Activated naive CD4-positive, alpha-beta T cell treated with anti-CD3 and anti-CD28 coated beads, Interleukin-2, amount 50 U/mL, for 72 hours (primary cell): ENCODE results near the gene CPZ. TPM values are rescaled to one million over a fixed set of nuclear protein-coding genes. Genes with fewer than 3 reads are reported as not detected.

Source experiments
- ATAC-seq, 2 donors: fragments of 150-1000 bp; cut with Tn5 transposase; 2 replicates each; pipeline ENCODE4 v1.10.0; 2021; ENCODE audit warnings: mild to moderate bottlenecking in 2 of 2, moderate library complexity in 2 of 2
- DNase-seq, 2 donors: peaks; one replicate each; pipeline ENCODE4 v3.0.0; 2021 to 2022; ENCODE audit warnings: low spot score in 2 of 2
- H3K27ac Mint-ChIP-seq, 2 donors: one replicate each; pipeline ENCODE4 v1.8.0; 2022; ENCODE audit warnings: mild to moderate bottlenecking in 2 of 2, mixed read lengths in 2 of 2
- H3K36me3 Mint-ChIP-seq, 2 donors: one replicate each; pipeline ENCODE4 v1.8.0; 2022; ENCODE audit warnings: mixed read lengths in 2 of 2
- H3K9me3 Mint-ChIP-seq, 2 donors: one replicate each; pipeline ENCODE4 v1.8.0; 2022; ENCODE audit warnings: mixed read lengths in 2 of 2
- total RNA-seq, 2 donors: library from RNA; stranded (reverse); gene quantifications; one replicate each; pipeline ENCODE4 v1.2.3, GENCODE V29; 2022

The CPZ gene
- total RNA-seq, 2 donors from 2014 or later: not detected

GRCh38 chr4:8586671-8587468 lies 5.7 kb upstream of the CPZ start:
- Mint-ChIP-seq H3K36me3 (no peaks in the 10 kb centered on the region), H3K27ac (no peak overlapping the region), H3K9me3 (no peaks in the 10 kb centered on the region)
- no peak for DNase-seq
- ATAC-seq: no peak

DNA sequence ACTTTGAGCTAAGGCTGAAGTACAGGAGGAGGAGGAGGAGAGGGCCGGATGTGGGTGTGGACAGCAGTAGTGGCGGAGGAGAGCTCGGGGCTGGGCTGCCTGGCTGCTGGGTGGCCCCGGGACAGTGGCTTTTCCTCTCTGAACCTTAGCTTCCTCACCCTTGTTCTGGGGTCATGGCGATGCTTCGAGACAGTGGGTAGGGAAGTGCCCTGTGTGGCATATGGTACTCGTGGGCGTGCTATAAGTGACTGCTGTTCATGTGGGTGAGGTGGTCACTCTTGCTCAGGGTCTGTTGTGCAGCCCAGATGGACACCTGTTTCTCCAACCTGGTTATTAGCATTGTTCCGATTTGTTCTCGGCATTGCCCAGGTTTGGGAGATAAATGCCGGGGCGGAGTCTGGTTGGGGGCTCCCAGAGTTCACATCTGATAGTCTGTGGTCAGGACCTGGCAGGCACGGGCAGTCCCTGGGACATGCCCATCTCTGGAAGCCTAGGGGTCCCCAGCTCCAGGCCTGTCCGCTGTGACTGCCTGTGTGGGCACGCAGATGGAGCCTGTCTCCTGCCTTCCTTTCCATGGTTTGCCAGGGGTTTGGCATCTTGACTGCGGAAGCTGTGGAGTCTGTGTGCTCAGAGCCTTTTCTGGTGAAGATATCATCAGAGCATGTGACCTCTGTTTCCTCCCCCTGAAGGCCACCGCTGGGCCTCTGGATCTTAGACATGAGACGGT lies 4.9 kb upstream of the CPZ start:
- DNase-seq (no peak), ATAC-seq (no peak)
- H3K9me3 Mint-ChIP-seq: no peaks in the 10 kb centered on the region
- H3K36me3 Mint-ChIP-seq: no peaks in the 10 kb centered on the region
- no peak overlapping the region for H3K27ac Mint-ChIP-seq

- no peak for DNase-seq
- H3K9me3 Mint-ChIP-seq: no peaks in the 10 kb centered on the region
- H3K36me3 Mint-ChIP-seq: no peaks in the 10 kb centered on the region
- no peak overlapping the region for H3K27ac Mint-ChIP-seq
- no peak for ATAC-seq
These were observed 4.4 kb upstream of the CPZ start for GRCh38 chr4:8588196-8588470.

GRCh38 chr4:8589336-8589735 lies 3.2 kb upstream of the CPZ start:
- ATAC-seq (no peak), DNase-seq (no peak)
- Mint-ChIP-seq H3K36me3 (no peaks in the 10 kb centered on the region), H3K9me3 (no peaks in the 10 kb centered on the region), H3K27ac (no peak overlapping the region)

- ATAC-seq (no peak), DNase-seq (no peak)
- H3K36me3 Mint-ChIP-seq: no peaks in the 10 kb centered on the region
- no peak overlapping the region for H3K27ac Mint-ChIP-seq
- no peaks in the 10 kb centered on the region for H3K9me3 Mint-ChIP-seq
These were observed 2.6 kb upstream of the CPZ start for GRCh38 chr4:8589823-8590545.

- DNase-seq: no peak
- Mint-ChIP-seq H3K27ac (no peak overlapping the region), H3K9me3 (no peaks in the 10 kb centered on the region), H3K36me3 (no peaks in the 10 kb centered on the region)
- no peak for ATAC-seq
These were observed 2.1 kb upstream of the CPZ start for GRCh38 chr4:8590546-8590880.

DNA sequence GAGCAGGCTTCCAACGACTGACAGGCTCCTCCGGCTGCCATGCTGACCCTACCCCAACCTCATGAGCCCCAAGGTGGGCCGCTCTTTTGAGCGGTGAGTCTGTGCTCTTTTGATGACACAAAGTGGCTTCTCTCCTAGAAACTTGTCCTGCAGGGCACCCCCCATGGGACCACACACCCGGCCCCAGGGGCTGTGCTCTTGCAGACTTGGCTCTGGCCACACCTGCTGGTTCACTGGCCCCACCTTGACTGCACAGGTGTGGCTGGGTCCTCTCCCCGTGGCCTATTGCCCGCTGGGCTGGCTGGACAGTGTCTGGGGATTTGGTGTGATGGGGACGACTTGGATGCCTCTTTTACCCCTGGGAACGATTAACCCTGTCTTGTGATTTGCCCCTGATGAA lies 1.5 kb upstream of the CPZ start:
- H3K27ac Mint-ChIP-seq: no peak overlapping the region
- ATAC-seq (no peak), DNase-seq (no peak)
- no peaks in the 10 kb centered on the region for H3K9me3 Mint-ChIP-seq
- H3K36me3 Mint-ChIP-seq: no peaks in the 10 kb centered on the region

DNA sequence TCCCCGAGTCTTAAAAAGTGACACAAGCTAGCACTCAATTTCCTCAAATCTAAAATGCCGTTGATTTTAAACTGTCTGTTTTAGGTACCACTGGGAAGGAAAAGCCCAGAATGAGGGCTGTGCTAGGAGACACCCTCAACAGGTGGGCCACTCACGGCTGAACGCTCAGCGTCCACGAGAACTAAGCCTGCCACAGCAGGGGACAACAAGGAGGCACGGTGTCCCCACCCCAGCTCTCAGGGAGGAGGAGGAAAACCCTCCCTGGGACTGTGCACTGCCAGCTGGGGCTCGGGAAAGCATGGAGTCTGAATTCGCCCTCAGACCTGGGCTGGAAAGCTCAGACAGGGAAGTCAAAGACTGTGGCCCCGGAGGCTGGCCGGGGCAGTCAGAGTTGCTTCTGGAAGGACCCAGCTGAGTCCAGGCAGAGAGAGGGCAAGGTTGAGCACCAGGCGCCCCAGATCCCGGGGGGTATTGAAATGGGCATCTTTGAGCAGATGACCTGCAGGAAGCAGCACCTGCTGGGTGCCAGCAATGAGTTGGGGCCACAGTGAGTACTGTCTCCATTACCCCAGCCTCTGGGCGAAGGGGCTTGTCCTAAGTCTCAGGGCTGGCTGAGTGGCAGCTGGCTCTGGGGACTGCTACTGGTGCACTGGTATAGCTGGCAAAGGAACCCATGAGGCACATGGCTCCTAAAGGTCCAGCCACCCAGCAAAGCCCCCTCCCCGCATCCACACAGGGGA lies 769 bp upstream of the CPZ start:
- Mint-ChIP-seq H3K36me3 (no peaks in the 10 kb centered on the region), H3K9me3 (no peaks in the 10 kb centered on the region), H3K27ac (no peak overlapping the region)
- DNase-seq (no peak), ATAC-seq (no peak)

DNA sequence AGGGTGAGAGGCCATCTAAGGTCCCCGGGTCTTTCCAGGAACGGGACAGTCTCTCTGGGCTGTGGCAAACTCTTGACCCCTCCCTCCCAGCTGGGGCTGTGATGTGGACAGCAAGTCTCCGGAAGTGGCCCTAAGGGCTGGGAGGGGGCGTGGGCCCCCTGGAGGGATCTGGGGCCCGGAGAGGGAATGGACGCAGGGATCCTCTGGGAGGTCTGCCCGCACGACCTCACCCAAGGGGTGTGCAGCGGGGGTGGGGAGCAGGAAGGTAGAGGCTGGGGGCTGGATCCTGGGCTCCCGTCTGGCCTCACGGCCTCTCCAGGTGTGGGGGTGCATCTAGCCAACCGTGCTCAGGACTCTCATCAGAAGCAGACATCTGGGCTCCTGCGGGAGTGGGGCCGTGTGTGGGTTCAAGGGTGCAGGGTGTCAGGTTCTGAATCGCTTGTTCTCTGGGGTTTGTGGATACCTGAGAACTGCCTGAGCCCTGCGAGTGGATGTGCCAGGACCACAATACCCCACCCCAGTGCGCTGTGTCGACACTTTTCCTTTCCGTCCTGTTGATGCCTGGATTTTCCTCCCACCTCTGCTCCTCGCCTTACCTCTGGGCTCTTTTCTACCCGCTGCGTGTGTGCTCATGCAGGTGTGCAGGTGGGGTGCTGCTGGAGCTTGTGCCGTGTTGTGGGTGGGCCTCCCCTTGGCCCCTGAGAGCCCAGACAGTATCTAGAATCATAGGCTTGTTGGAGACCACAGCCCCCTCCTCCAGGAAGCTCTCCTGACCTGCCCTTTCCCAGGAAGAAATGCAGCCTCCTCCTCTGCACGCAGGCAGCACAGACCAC lies 915 bp downstream of the CPZ start:
- Mint-ChIP-seq H3K36me3 (no peaks in the 10 kb centered on the region), H3K27ac (no peak overlapping the region)
- DNase-seq: no peak

DNA sequence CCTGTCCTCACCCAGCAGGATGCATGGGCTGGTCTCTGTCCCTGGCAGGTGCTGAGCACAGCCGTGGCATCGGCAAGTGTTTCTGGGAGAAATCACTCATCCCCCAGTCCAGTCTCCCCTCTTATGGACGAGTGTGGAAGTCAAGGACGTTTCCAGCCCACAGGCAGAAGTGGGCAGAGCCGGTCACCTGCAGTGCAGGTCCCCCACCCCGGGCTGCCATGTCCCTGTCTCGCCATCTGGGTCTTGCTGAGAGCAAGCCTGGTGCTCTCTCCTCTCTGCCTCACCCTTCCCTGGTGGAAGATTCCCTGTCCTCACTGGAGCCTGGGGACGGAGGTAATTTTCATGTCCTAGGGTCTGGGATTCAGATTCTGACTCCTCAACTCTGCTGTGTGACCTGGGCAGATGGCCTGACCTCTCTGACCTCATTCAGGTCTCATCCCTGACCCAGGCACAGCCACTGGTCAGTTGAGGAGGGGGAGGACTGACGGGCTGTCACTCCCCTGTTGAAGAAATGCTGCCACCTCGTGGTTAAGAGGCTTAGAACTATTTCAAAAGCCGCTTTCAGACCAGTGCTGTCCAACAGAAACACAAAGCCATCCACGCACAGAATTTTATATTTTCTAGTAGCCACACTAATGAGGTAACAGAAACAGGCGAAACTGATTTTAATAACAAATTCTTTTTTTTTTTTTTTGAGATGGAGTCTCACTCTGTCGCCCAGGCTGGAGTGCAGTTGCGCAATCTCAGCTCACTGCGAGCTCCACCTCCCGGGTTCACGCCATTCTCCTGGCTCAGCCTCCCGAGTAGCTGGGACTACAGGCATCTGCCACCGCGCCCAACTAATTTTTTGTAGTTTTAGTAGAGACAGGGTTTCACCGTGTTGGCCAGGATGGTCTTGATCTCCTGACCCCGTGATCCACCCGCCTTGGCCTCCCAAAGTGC lies 1.8 kb downstream of the CPZ start:
- no peaks in the 10 kb centered on the region for H3K36me3 Mint-ChIP-seq
- no peaks in the 10 kb centered on the region for H3K9me3 Mint-ChIP-seq

More for the DNA sequence above, 915 bp downstream of the CPZ start:
- H3K9me3 Mint-ChIP-seq: no peaks in the 10 kb centered on the region
- ATAC-seq: peak in 1 of 2 donors; percentile 9

DNA sequence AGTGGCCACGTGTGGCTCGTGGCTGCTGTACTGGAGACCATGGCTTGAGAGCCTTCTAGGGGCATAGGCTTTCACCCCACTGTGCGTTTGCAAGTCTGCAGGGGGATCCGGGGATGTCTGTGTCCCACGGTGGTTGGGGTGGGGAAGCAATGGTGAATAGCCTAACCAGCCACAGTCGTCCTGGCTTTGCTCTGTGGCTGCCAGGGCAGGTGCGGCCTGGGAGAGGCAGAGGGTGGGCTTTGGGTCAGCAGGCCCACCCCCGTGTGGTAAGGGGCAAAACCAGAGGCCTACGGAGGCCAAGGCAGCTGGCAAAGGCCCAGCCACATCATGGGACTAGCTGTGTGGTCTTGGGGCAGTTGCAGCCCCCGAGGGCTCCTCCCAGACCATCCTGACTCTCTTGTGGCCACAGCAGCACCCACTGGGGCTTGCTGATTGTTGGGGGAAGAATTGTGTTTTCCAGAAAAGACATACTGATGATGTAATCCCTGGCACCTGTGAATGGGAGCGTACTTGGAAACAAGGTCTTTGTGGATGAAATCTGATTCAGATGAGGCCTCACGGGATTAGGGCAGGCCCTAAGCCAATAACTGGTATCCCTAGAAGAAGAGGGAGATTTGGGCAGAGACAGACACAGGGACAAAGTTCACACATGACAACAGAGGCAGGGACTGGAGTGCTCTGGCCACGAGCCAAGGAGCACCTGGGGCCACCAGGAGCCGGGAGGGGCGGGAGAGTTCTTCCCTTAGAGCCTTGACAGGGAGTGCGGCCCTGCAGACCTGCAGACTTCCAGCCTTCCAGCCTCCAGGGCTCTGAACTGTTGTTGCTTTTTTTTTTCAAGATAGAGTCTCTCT lies 2.9 kb downstream of the CPZ start:
- DNase-seq (no peak), ATAC-seq (no peak)
- Mint-ChIP-seq H3K9me3 (no peaks in the 10 kb centered on the region), H3K27ac (no peak overlapping the region), H3K36me3 (no peaks in the 10 kb centered on the region)

More for the DNA sequence above, 1.8 kb downstream of the CPZ start:
- DNase-seq (peak in 1 of 2 donors; percentile 38), ATAC-seq (no peak)
- H3K27ac Mint-ChIP-seq: no peak overlapping the region

DNA sequence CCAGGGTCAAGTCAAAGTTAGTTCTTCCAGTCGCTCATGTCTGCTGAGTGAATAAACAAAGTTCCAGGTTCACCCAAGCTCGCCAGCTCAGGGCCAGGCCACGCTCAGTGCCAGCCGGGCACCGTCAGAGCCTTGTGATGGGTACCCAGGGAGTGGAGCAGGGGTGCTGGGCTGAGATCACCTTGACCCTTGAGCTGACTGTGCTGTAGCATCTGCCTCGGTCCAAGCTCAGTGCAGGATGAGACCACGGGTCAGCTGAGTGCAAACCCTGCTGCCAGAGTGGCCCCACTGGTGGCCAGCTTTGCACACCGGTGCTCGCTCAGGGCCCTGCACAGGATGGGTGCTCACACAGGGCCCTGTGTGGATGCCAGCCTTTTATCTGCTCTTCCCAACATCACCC lies 4.3 kb downstream of the CPZ start:
- no peak overlapping the region for H3K27ac Mint-ChIP-seq
- no peak for DNase-seq
- ATAC-seq: no peak
- H3K36me3 Mint-ChIP-seq: no peaks in the 10 kb centered on the region
- H3K9me3 Mint-ChIP-seq: no peaks in the 10 kb centered on the region

- no peaks in the 10 kb centered on the region for H3K9me3 Mint-ChIP-seq
- ATAC-seq (no peak), DNase-seq (no peak)
- no peaks in the 10 kb centered on the region for H3K36me3 Mint-ChIP-seq
- no peak overlapping the region for H3K27ac Mint-ChIP-seq
These were observed 4.8 kb downstream of the CPZ start for GRCh38 chr4:8597319-8597718.

DNA sequence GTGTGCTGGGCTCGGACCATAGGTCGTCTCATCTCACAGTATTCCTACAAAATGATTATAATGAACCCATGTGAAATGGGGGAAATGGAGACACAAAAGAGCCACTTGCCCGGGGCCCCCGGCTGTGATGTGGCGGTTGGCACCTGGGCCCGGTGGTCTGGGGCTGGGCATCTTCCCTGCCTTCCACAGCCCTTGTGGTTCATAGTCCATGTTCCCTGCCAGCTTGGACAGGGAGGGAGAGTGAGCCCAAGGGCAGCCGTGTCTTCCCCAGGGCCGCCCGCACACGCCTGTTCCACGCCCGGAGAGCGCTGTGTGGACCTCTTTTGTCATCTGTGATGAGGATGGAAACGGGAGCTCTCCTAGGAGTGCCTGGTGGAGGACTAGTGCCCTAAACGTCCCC lies 5.2 kb downstream of the CPZ start:
- Mint-ChIP-seq H3K9me3 (no peaks in the 10 kb centered on the region), H3K36me3 (no peaks in the 10 kb centered on the region), H3K27ac (no peak overlapping the region)
- ATAC-seq (no peak), DNase-seq (no peak)
